SU-DHL-6 (cell line): ENCODE measurements around the gene ITFG1.
"Not testable (repeated sequence)": the region's sequence is repeated elsewhere in the genome, so short reads cannot be mapped to it uniquely, and the experiment has no call there.

ENCODE experiments used
- H2AFZ ChIP-seq: fragments of 200-600 bp; sonication (generic); 2 replicates; pipeline ENCODE4 v1.6.1; 2014; ENCODE audit warnings: low read depth, mild to moderate bottlenecking, moderate library complexity, mixed read lengths, antibody characterized with exemption, low read length; ENCODE audit not compliant: severe bottlenecking
- H3F3A ChIP-seq: fragments of 200-600 bp; shearing (Covaris generic); 2 replicates; pipeline ENCODE4 v1.6.0; 2016; ENCODE audit warnings: antibody characterized with exemption, mild to moderate bottlenecking; ENCODE audit not compliant: insufficient read depth
- H3K27ac ChIP-seq: fragments of 200-600 bp; sonication (generic); 2 replicates; pipeline ENCODE4 v1.5.1; 2016; ENCODE audit warnings: low read depth, mild to moderate bottlenecking, low read length, moderate library complexity, mixed read lengths
- H3K27me3 ChIP-seq: fragments of 200-600 bp; sonication (generic), shearing (Covaris generic); 2 replicates; pipeline ENCODE4 v1.6.0; 2014; ENCODE audit warnings: mild to moderate bottlenecking, low read length
- H3K36me3 ChIP-seq: fragments of 200-600 bp; sonication (generic); 2 replicates; pipeline ENCODE4 v1.6.1; 2014; ENCODE audit warnings: mild to moderate bottlenecking, low read length, mixed read lengths
- H3K4me2 ChIP-seq: fragments of 300-600, 200-600 bp; shearing (Covaris generic), sonication (generic); 2 replicates; pipeline ENCODE4 v1.6.0; 2014; ENCODE audit warnings: low read length, low read depth, mild to moderate bottlenecking; ENCODE audit not compliant: poor library complexity, severe bottlenecking
- H3K4me3 ChIP-seq: fragments of 200-600 bp; sonication (generic); 2 replicates; pipeline ENCODE4 v1.5.1; 2014; ENCODE audit warnings: antibody characterized with exemption, low read length, mild to moderate bottlenecking, mixed read lengths; ENCODE audit not compliant: insufficient read depth, poor library complexity, severe bottlenecking
- H3K79me2 ChIP-seq: fragments of 200-600 bp; sonication (generic); 2 replicates; pipeline ENCODE4 v1.6.1; 2014; ENCODE audit warnings: mild to moderate bottlenecking, low read length, moderate library complexity; ENCODE audit not compliant: insufficient read depth
- H3K9ac ChIP-seq: fragments of 200-600 bp; sonication (generic); 2 replicates; pipeline ENCODE4 v1.7.0; 2014; ENCODE audit warnings: mild to moderate bottlenecking, low read length
- H3K9me2 ChIP-seq: fragments of 200-600 bp; sonication (generic); replicated peaks from 2 replicates; pipeline ENCODE4 v1.6.1; 2014; ENCODE audit warnings: low read length; ENCODE audit not compliant: insufficient read depth
- H3K9me3 ChIP-seq: fragments of 200-600 bp; sonication (generic); 2 replicates; pipeline ENCODE4 v1.6.1; 2014; ENCODE audit warnings: low read length, mixed read lengths; ENCODE audit not compliant: insufficient read depth
- H4K20me1 ChIP-seq: fragments of 200-600 bp; sonication (generic); 2 replicates; pipeline ENCODE4 v1.6.1; 2014; ENCODE audit warnings: low read depth, mild to moderate bottlenecking, antibody characterized with exemption, low read length, moderate library complexity, mixed read lengths
- EZH2phosphoT487 ChIP-seq: fragments of 200-600 bp; sonication (generic), shearing (Covaris generic); conservative IDR thresholded peaks from 2 replicates; pipeline ENCODE4 v1.6.1; 2018; ENCODE audit warnings: mild to moderate bottlenecking, antibody characterized with exemption, low read length, moderate library complexity, mixed read lengths
- TF ChIP-seq, protein P1 (sequence below): fragments of 200-600 bp; sonication (generic); IDR thresholded peaks from one replicate; pipeline ENCODE4 v1.5.1; 2017; ENCODE audit warnings: antibody characterized with exemption, mild to moderate bottlenecking, low read length, moderate library complexity; ENCODE audit not compliant: insufficient read depth, poor library complexity, severe bottlenecking

Gene ITFG1

GRCh38 chr16:47197536-47198179 is 263.2 kb downstream of the ITFG1 start:
- H3K9ac ChIP-seq, result no peak overlapping the region
- H4K20me1 ChIP-seq, result no peaks in the 10 kb centered on the region
- TF ChIP-seq, protein P1, sequence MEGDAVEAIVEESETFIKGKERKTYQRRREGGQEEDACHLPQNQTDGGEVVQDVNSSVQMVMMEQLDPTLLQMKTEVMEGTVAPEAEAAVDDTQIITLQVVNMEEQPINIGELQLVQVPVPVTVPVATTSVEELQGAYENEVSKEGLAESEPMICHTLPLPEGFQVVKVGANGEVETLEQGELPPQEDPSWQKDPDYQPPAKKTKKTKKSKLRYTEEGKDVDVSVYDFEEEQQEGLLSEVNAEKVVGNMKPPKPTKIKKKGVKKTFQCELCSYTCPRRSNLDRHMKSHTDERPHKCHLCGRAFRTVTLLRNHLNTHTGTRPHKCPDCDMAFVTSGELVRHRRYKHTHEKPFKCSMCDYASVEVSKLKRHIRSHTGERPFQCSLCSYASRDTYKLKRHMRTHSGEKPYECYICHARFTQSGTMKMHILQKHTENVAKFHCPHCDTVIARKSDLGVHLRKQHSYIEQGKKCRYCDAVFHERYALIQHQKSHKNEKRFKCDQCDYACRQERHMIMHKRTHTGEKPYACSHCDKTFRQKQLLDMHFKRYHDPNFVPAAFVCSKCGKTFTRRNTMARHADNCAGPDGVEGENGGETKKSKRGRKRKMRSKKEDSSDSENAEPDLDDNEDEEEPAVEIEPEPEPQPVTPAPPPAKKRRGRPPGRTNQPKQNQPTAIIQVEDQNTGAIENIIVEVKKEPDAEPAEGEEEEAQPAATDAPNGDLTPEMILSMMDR, result no peak
- TF ChIP-seq EZH2phosphoT487, result no peak
- H2AFZ ChIP-seq, result no peak overlapping the region
- no peaks in the 10 kb centered on the region for H3K9me2 ChIP-seq
- H3K4me3 ChIP-seq, result no peak overlapping the region
- no peaks in the 10 kb centered on the region for H3K79me2 ChIP-seq
- no peak overlapping the region for H3K4me2 ChIP-seq
- no peaks in the 10 kb centered on the region for H3K9me3 ChIP-seq
- H3K27ac ChIP-seq, result no peak overlapping the region
- no peaks in the 10 kb centered on the region for H3K36me3 ChIP-seq
- H3F3A ChIP-seq, result no peaks in the 10 kb centered on the region
- H3K27me3 ChIP-seq, result no peaks in the 10 kb centered on the region

- Histone ChIP-seq H3K36me3 (no peaks in the 10 kb centered on the region), H3F3A (no peaks in the 10 kb centered on the region), H2AFZ (no peak overlapping the region), H3K4me2 (no peak overlapping the region), H3K79me2 (no peaks in the 10 kb centered on the region), H3K4me3 (no peak overlapping the region), H3K27me3 (no peaks in the 10 kb centered on the region), H3K27ac (no peak overlapping the region), H3K9me3 (no peaks in the 10 kb centered on the region), H3K9ac (no peak overlapping the region), H3K9me2 (no peaks in the 10 kb centered on the region), H4K20me1 (no peaks in the 10 kb centered on the region)
- TF ChIP-seq, protein P1, result no peak
- no peak for TF ChIP-seq EZH2phosphoT487
These were observed 264.4 kb downstream of the ITFG1 start for GRCh38 chr16:47196457-47196856.

DNA sequence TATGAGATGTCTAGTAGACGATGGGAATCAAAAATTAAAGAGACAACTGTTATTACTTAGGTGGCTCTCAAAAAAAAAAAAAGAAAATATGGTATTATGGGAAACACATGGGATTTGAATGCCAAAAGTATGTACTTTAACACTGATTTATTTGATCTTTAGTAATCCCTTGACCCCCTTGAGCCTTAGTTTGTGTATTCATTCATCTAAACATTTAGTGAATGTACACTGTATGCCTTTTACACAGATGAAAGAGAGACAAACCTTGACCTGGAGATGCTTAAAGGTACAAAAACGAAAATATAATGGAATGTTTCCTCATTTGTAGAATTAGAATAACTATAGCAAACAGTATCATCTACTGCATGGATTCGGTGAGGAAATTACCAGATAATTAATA is 278.5 kb downstream of the ITFG1 start:
- Histone ChIP-seq H3K9ac (no peak overlapping the region), H3F3A (no peaks in the 10 kb centered on the region), H3K4me3 (no peak overlapping the region), H3K36me3 (no peaks in the 10 kb centered on the region), H3K27ac (no peak overlapping the region), H4K20me1 (no peaks in the 10 kb centered on the region), H3K4me2 (no peak overlapping the region), H3K79me2 (no peaks in the 10 kb centered on the region), H3K27me3 (no peaks in the 10 kb centered on the region), H3K9me3 (no peaks in the 10 kb centered on the region), H2AFZ (no peak overlapping the region), H3K9me2 (no peaks in the 10 kb centered on the region)
- no peak for TF ChIP-seq EZH2phosphoT487
- TF ChIP-seq, protein P1, result no peak

GRCh38 chr16:47181066-47181465 is 279.8 kb downstream of the ITFG1 start:
- not testable (repeated sequence) for H2AFZ ChIP-seq, H4K20me1 ChIP-seq, H3K9me2 ChIP-seq

More at GRCh38 chr16:47181066-47181465, 279.8 kb downstream of the ITFG1 start:
- H3K27me3 ChIP-seq, H3K4me2 ChIP-seq, H3K9me3 ChIP-seq, H3K4me3 ChIP-seq, H3K79me2 ChIP-seq, H3F3A ChIP-seq, H3K36me3 ChIP-seq, H3K27ac ChIP-seq, H3K9ac ChIP-seq: not testable (repeated sequence)
